NOMO-1 treated with DMSO at 0.1 percent for 48 hours (cell line): ENCODE results near the gene CHMP2B.

Experiments
- DNase-seq: peaks from one replicate; lab custom pipeline; 2025; ENCODE audit not compliant: unreplicated experiment; lab: John Stamatoyannopoulos, UW

CHMP2B gene

DNA sequence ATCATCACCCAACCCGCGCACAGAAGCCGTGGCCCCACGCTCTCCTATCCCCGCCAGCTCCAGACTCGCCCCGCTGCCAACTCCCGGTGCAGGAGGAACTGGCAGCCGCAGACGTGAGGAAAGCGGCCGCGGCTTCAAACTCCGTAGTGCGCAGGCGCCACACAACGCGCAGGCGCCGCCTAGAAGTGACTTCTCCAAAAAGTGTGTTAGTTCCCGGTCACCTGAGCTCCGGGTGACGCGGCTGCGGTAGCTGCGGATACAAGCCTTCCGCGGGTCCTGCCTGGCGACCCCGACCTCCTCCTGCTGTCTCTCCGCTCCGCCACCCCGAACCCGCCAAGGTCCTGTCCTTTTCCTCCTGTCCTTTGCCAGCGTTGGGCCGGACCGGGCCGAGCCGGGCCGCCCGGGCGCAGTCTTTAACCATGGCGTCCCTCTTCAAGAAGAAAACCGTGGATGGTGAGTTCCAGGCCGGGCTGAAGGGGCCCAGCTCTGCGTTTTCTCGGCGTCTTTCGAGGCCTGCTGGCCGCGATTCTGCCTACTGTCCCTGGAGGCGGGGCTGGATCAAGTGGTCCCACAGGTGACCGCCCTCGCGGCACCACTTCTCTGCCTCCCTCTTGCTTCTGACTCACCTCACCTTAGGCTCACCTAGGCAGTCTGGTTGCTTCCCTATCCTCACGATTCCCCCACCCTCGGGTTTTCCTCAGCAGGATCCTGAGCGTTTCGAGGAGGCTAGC lies at the start of gene CHMP2B:
Gene CHMP2B, plus strand, starts transcription at position 206 of the 731 bp plus-strand sequence. Its CDS starts 214 bp downstream, at position 420.
- peak; percentile 90 for DNase-seq

DNA sequence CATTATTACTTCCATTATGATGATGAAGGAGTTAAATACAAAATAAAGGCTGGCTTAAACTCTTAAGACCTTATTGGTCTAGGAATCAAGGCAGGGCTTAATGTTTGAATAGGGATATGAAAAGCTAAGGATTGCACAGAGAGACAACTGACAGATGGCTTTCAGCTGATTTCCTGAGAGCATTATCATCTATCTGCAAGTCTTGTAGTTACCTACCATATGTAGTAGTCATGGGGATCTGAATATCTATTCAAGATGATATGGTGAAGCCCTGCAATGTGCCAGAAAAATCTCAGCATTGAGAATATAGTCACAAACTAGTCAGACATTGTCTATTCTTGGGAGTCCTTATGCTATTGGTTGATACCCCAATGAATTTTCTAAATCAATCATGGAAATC lies 47.5 kb upstream of the CHMP2B start:
- DNase-seq: no peak

- no peak for DNase-seq
Observed at GRCh38 chr3:87181551-87181950, 45.6 kb upstream of the CHMP2B start.

GRCh38 chr3:87182023-87182422 lies 45.1 kb upstream of the CHMP2B start:
- DNase-seq: no peak

DNA sequence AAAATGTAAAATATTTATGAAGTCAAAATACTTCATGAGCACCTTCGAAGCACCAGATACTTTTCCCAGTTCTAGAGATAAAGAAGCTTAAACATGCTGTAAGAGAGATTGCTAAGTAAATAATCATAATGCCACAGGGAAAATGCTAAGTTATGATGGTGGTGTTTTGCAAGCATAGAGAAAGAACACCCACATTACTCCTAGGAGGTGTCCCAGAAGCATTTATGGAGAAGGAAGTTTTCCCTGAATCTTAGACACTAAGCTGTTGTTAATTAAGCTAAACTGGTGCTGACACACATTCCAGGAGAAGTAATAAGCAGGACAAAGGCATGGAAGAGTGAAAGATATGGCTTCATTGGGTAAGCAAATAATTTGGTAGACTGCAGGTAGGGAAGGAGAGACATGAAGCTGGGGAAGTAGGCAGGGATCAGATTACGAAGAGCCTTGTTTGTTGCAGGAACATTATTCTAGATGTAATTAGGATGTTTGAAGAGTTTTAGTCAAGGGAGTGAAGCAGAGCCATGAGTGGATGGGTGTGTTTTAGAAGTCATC lies 40.4 kb upstream of the CHMP2B start:
- no peak for DNase-seq

- no peak for DNase-seq
Observed at GRCh38 chr3:87191175-87191574, 35.9 kb upstream of the CHMP2B start.

DNA sequence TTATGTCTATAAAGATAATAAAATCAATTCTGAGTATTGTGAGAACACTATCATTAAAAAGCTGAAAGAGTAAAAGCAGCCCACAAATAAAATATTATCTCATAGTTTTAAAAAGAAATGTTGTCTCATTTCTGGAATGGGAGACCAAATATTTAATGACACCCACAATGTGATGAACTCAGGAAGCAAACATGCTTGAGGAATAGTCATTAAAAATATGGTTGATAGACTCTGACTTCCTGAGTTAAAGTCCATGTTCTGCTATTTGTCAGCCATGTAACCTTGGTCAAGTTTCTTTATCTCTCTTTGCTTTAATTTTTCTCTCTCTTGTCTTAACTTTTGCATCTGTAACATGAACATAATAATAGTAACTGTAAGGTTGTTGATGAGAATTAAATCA lies 35.5 kb upstream of the CHMP2B start:
- no peak for DNase-seq

DNA sequence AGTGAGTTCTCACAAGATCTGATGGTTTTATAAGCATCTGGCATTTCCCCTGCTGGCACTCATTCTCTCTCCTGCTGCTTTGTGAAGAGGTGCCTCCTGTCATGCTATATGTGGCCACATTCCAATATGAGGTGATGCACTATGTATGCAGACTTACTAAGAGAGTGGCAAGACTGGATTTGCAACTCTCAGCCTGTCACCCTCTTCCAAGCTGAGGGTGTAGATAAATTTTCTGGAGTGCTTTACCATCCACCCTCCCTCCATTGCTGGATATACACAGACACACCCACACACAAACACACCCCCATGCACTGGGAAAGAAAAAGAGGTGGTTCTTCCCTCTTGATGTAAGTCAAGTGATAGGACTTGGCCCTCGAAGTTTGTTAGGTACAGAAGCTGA lies 30.2 kb upstream of the CHMP2B start:
- DNase-seq: no peak

GRCh38 chr3:87197531-87197930 lies 29.6 kb upstream of the CHMP2B start:
- no peak for DNase-seq

DNA sequence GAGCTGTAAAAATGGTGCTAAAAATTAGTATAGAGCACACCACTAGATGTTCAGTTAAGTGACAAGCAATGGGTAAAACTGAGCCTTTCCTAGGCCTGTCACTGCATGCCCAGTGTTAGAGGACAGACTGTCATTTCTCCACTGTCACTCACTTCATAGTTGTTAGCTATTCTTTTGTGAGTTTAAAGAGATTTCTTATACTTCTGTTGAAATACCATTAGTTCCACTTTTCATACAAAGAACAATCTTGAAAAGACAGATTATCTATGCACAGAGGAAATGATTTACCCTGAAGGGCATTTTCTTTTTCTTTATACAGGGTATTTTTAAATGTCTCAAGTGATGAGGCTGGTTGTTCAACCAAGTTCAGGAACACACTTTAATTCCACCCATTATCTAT lies 28.3 kb upstream of the CHMP2B start:
- DNase-seq: no peak

DNA sequence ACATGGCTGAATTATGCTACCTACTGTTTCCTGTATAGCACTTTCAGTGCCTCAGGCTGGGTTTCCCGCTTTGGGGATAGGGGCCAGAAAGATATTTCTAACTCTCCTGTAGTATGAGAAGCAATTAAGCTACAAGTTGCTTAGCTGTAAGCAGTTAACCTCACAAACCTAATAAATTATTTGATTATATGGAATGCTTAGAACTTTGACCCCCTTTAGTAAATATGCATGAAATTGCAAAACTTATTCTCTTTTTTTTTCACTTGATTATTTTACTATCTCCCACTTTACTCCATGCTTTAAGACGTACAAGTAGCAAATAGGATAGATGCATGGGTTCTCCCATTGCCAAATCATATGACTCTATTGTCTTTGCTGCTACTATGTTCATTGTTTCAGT lies 27.5 kb upstream of the CHMP2B start:
- no peak for DNase-seq

GRCh38 chr3:87200060-87200647 lies 27.0 kb upstream of the CHMP2B start:
- no peak for DNase-seq

GRCh38 chr3:87201727-87202126 lies 25.4 kb upstream of the CHMP2B start:
- no peak for DNase-seq

GRCh38 chr3:87203809-87204208 lies 23.3 kb upstream of the CHMP2B start:
- DNase-seq: no peak

DNA sequence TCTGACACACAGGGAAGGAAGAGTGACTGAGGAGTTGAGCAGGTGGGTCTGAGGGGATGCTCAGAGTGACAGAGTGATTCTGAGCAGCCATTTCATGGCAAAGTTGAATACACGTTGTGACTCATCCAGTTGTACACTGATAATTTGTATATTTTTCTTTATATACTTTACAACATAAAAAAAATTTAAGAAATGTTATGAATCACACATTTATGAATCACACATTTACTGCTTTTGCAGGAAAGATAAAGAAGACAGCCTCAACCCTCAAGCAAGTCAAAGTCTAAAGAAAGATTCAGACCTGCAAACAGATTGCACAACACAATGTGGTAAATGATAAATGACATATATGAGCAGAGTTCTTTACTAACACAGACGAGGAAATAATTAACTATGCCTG lies 21.0 kb upstream of the CHMP2B start:
- DNase-seq: peak; percentile 35

- no peak for DNase-seq
Observed at GRCh38 chr3:87206635-87207034, 20.5 kb upstream of the CHMP2B start.

DNA sequence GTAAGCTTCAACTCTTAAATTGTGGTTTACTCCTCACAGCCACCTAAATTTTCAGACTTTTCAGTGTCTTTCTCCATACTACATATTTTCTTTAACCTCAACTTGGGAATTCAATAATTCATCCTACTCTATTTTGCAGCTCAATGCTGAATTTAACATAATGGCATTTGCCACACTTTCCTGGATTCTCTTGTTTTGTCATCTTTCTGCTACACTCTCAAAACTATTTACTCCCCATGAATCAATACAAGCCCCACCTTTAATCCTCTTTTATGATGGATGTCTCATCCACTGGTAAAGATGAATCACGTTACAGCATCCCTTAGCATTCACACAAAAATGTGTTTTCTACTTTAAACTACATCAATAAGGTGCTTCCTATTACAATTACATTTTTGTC lies 19.6 kb upstream of the CHMP2B start:
- DNase-seq: no peak

GRCh38 chr3:87209111-87209510 lies 18.0 kb upstream of the CHMP2B start:
- DNase-seq: no peak

- DNase-seq: no peak
Observed at GRCh38 chr3:87218560-87218959, 8.5 kb upstream of the CHMP2B start.

DNA sequence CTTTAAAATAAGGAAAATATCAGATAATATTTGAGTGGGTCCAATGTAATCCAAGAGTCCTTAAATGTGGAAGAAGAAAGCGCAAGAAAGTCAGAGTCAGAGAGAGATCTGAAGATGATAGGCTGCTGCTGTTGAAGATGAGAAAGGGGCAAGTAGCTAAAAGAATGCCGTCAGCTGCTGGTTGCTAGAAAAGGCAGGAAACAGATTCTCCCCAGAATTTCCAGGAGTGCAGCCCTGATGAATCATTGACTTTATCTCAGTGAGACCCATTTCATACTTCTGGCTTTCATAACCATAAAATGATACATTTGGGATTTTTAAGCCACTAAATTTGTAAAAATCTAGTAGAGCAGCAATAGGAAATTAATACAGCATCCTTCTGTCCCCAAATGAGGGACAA lies 7.5 kb upstream of the CHMP2B start:
- DNase-seq: no peak

DNA sequence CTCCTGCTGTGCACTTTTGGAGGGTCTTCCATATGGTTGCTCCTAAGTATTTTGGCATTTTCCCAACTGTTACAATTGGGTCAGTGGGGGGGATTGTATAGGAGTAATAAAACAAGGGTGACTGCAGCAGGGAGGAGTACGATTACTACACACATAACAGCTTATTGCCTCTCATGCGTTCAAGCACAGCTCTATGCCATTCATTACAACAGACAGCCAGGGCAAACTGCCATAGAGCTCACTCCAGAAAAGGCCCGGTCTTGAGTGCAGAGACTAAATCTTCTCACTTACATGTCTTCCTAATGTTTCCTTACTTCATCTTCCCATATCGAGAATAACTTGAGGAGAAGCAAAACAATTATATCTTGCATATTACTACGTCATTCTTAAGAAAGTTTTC lies 1.4 kb upstream of the CHMP2B start:
- DNase-seq: no peak

GRCh38 chr3:87227835-87228144 lies 681 bp downstream of the CHMP2B start:
- no peak for DNase-seq

- no peak for DNase-seq
Observed at GRCh38 chr3:87228316-87228715, 1.2 kb downstream of the CHMP2B start.
